Measurements from ENCODE around the gene YJEFN3.
A peak's percentile ranks its signal among the peaks of the same experiment; 100 is the strongest.

Gene YJEFN3

GRCh38 chr19:19528721-19529490 lies at the start of gene YJEFN3:
Gene YJEFN3, plus strand, starts transcription at chr19:19528911. Its CDS starts 22 bp downstream, at chr19:19528933.
- peak; percentile 86 for DNase-seq

- DNase-seq, result no peak
Observed at GRCh38 chr19:19480688-19481087, 48.0 kb upstream of the YJEFN3 start.

GRCh38 chr19:19482809-19483596 lies 45.7 kb upstream of the YJEFN3 start:
- DNase-seq, result no peak

GRCh38 chr19:19485161-19485997 lies 43.3 kb upstream of the YJEFN3 start:
- no peak for DNase-seq

GRCh38 chr19:19485998-19486290 lies 42.8 kb upstream of the YJEFN3 start:
- DNase-seq, result no peak

- no peak for DNase-seq
Observed at GRCh38 chr19:19486343-19487076, 42.2 kb upstream of the YJEFN3 start.

GRCh38 chr19:19487077-19487949 lies 41.4 kb upstream of the YJEFN3 start:
- no peak for DNase-seq

- no peak for DNase-seq
Observed at GRCh38 chr19:19487950-19488874, 40.5 kb upstream of the YJEFN3 start.

GRCh38 chr19:19488875-19489690 lies 39.6 kb upstream of the YJEFN3 start:
- peak; percentile 89 for DNase-seq

GRCh38 chr19:19489804-19490204 lies 38.9 kb upstream of the YJEFN3 start:
- no peak for DNase-seq

GRCh38 chr19:19490214-19490968 lies 38.3 kb upstream of the YJEFN3 start:
- peak; percentile 75 for DNase-seq

- DNase-seq, result no peak
Observed at GRCh38 chr19:19491321-19492025, 37.2 kb upstream of the YJEFN3 start.

- DNase-seq, result no peak
Observed at GRCh38 chr19:19492026-19492610, 36.6 kb upstream of the YJEFN3 start.

- no peak for DNase-seq
Observed at GRCh38 chr19:19493841-19494546, 34.7 kb upstream of the YJEFN3 start.

- no peak for DNase-seq
Observed at GRCh38 chr19:19495614-19496603, 32.8 kb upstream of the YJEFN3 start.
